ENCODE results near the gene FSTL4.

DNA sequence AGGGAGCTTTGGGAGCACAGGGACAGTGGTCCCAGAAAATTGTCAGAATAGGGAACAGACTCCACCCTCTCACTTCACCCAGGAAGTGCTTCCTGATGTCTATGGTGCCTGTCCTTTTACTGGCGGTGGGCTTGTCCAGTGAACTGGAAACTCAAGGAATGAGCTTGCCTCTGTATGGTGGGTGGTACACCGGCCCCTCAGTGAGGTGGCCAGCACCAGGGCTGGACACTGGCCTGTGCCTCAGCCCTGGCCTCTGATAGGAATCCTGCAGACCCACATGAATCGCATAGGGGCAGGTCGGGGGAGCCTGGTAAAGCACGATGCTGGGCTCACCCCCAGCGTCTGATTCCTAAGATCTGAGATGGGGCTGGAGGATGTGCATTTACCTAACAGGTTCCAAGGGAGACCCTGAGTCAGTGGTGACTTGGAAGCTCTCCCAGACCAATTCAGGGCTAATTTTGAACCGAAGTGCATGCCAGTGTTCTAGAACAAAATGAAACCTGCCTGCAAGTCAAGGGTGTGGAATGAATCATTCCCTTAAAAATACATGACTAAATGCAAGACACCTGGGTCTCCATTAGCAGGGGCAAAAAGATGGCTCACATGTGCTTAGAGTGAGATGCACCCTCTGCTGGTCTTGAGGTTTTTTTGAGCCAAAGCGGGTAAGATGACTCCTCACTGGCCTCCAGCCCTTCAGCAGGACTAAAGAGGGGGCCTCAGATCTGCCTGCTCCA, 382.2 kb downstream of the FSTL4 start:
- TF ChIP-seq CTCF (conservative IDR thresholded peaks at IDR 0.05; ENCODE audit: low read depth, low read length), result no peak
- TF ChIP-seq MAFK (IDR thresholded peaks at IDR 0.05; ENCODE audit: low read depth, low read length), result no peak
- TF ChIP-seq MAZ (IDR thresholded peaks at IDR 0.05; ENCODE audit: borderline replicate concordance, low read depth, low read length), result no peak
- TF ChIP-seq FOS (IDR thresholded peaks at IDR 0.05; ENCODE audit: low read depth, low read length), result no peak
- no peak for TF ChIP-seq POLR2A (IDR thresholded peaks at IDR 0.05; ENCODE audit: low read depth, low read length)
- TF ChIP-seq RCOR1 (IDR thresholded peaks at IDR 0.05; ENCODE audit: insufficient replicate concordance, low read length), result no peak
- TF ChIP-seq RAD21 (IDR thresholded peaks at IDR 0.05; ENCODE audit: low read length), result no peak
- no peak for TF ChIP-seq SMC3 (IDR thresholded peaks at IDR 0.05; ENCODE audit: low read depth, low read length)
- TF ChIP-seq MXI1 (IDR thresholded peaks at IDR 0.05; ENCODE audit: borderline replicate concordance, low read depth, low read length), result no peak
- no peak for TF ChIP-seq RFX5 (IDR thresholded peaks at IDR 0.05; ENCODE audit: low read depth, low read length)
- TF ChIP-seq, protein P1, sequence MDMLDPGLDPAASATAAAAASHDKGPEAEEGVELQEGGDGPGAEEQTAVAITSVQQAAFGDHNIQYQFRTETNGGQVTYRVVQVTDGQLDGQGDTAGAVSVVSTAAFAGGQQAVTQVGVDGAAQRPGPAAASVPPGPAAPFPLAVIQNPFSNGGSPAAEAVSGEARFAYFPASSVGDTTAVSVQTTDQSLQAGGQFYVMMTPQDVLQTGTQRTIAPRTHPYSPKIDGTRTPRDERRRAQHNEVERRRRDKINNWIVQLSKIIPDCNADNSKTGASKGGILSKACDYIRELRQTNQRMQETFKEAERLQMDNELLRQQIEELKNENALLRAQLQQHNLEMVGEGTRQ (IDR thresholded peaks at IDR 0.05; ENCODE audit: low read depth, low read length), result no peak
- TF ChIP-seq, protein P2, sequence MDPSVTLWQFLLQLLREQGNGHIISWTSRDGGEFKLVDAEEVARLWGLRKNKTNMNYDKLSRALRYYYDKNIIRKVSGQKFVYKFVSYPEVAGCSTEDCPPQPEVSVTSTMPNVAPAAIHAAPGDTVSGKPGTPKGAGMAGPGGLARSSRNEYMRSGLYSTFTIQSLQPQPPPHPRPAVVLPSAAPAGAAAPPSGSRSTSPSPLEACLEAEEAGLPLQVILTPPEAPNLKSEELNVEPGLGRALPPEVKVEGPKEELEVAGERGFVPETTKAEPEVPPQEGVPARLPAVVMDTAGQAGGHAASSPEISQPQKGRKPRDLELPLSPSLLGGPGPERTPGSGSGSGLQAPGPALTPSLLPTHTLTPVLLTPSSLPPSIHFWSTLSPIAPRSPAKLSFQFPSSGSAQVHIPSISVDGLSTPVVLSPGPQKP (IDR thresholded peaks at IDR 0.05; ENCODE audit: borderline replicate concordance, low read depth, low read length), result no peak

Measured in IMR-90 (cell line).